Measurements from ENCODE around the gene FBXO21. TPM values are rescaled to one million over a fixed set of nuclear protein-coding genes. Genes with fewer than 3 reads are reported as not detected.
A peak's percentile ranks its signal among the peaks of the same experiment; 100 is the strongest.
"Not testable (repeated sequence)": the region's sequence is repeated elsewhere in the genome, so short reads cannot be mapped to it uniquely, and the experiment has no call there.

FBXO21 gene
- total RNA-seq, 1 experiment from 2014 or later = 68.9 TPM

DNA sequence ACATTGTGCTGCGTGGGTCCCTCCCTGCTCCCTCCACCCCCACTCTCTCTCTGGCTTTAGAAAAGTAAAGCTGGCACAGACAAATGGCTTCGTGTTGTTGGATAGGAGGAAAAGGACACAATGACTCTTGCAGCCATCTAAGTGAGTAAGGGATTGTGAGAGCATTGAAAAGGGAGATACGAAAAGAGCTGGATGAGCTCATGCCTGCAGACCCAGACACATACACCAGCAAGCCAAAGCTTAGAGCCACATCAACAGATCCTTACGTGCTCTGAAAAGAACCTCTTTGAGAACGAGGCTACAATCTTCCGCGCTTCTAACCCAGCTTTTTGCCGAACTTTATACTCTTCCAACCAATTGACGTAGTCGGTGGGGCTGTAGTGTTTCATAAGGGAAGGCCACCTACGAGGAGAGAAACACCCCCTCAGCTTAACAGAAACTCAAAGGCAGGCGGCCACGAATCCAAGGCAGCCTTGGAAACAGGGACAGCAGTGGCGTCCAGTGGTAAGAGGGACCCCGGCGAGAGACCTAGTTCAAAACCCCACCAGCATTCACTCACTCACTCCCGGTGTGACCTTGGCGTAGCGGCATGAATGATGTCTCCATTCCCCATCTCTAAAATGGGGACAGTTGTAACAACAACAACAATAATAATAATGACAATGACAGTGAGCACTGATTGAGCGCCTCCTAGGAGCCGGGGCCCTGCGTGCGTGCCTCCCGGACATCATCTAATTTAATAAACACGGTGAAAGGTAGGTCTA, 1.1 kb downstream of the FBXO21 start:
- no peak overlapping the region; the same call in 1 of the 2 replicates for H3K27ac ChIP-seq
- peaks cover 25% of the 10 kb centered on the region for H3K36me3 ChIP-seq
- peak overlapping the region; percentile 91 for H3K4me3 ChIP-seq
- no peaks in the 10 kb centered on the region for H3K4me1 ChIP-seq
- no peaks in the 10 kb centered on the region for H3K27me3 ChIP-seq
- no peak for DNase-seq
- no peaks in the 10 kb centered on the region for H3K9me3 ChIP-seq (replicated peaks)

DNA sequence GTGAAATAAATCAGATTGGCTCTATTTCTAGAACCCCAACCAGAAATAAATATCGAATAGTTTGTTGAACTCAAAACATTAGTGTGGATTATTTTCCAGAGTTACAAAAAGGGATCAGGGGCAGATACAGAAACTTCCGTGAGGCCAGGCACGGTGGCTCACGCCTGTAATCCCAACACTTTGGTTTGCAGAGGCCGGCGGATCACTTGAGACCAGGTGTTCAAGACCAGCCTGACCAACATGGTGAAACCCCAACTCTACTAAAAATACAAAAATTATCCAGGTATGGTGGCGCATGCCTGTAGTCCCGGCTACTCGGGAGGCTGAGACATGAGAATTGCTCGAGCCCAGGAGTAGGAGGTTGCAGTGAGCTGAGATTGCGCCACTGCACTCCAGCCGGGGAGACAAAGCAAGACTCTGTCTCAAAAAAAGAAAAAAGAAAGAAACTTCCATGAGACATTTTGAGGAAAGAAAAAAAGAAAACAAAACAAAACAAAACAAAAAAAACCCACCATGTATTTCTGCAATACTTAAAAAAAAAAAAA, 2.1 kb downstream of the FBXO21 start:
- Histone ChIP-seq H3K27me3 (no peaks in the 10 kb centered on the region), H3K9me3 (replicated peaks) (no peaks in the 10 kb centered on the region), H3K4me3 (no peak overlapping the region), H3K27ac (no peak overlapping the region), H3K36me3 (peaks cover 35% of the 10 kb centered on the region), H3K4me1 (no peaks in the 10 kb centered on the region)
- DNase-seq = no peak

DNA sequence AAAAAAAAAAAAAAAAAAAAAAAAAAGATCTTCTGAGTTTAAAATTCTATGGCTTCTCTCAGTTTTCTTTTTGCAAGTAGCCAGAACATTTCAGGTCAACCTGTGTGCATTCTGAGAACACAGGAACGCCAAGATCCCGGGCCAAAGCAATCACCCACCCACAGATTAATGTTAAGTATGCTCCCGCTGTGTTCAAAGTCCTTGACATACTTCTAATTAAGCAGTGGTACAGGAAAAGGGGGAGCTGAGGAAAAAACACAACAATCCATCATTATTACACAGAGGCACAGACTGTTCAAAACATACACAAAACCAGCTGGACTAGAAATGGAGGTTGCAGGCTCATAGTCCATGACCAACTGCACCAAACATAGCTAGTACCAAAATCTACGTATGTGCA, 2.8 kb downstream of the FBXO21 start:
- Histone ChIP-seq H3K27ac (no peak overlapping the region), H3K36me3 (peaks cover 41% of the 10 kb centered on the region), H3K9me3 (replicated peaks) (no peaks in the 10 kb centered on the region), H3K4me3 (no peak overlapping the region), H3K27me3 (no peaks in the 10 kb centered on the region), H3K4me1 (no peaks in the 10 kb centered on the region)
- no peak for DNase-seq

DNA sequence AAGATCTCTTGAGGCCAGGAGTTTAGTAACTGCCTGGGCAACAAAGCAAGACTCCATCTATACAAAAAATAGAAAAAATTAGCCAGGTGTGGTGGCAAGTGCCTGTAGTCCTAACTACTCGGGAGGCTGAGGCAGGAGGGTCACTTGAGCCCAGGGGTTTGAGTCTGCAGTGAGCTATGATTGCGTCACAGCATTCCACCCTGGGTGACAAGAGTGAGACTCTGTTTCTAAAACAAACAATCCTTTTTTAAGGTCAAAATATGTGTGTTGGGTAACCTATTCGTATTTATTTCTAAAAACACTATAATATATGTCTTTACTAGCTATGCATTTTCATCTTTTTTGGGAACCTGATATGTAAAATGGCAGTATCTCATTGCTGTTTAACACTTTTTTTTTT, 7.4 kb downstream of the FBXO21 start:
- H3K4me3 ChIP-seq = no peak overlapping the region
- H3K9me3 ChIP-seq (replicated peaks) = no peaks in the 10 kb centered on the region
- DNase-seq = no peak
- no peaks in the 10 kb centered on the region for H3K27me3 ChIP-seq
- no peak overlapping the region for H3K27ac ChIP-seq
- peaks cover 65% of the 10 kb centered on the region for H3K36me3 ChIP-seq
- H3K4me1 ChIP-seq = no peaks in the 10 kb centered on the region

DNA sequence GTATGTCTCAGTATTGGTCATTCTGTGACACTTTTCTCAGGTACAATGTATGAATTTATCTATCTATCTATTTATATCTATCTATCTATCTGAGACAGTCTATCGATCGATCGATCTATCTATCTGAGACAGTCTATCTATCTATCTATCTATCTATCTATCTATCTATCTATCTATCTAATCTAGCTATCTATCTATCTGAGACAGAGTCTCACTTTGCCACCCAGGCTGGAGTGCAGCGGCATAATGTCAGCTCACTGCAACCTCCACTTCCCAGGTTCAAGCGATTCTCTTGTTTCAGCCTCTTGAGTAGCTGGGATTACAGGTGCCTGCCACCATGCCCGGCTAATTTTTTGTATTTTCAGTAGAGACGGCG, 8.8 kb downstream of the FBXO21 start:
- not testable (repeated sequence) for H3K27me3 ChIP-seq; H3K4me3 ChIP-seq; H3K4me1 ChIP-seq; H3K27ac ChIP-seq; H3K9me3 ChIP-seq (replicated peaks); DNase-seq
- peaks cover 65% of the 10 kb centered on the region for H3K36me3 ChIP-seq

DNA sequence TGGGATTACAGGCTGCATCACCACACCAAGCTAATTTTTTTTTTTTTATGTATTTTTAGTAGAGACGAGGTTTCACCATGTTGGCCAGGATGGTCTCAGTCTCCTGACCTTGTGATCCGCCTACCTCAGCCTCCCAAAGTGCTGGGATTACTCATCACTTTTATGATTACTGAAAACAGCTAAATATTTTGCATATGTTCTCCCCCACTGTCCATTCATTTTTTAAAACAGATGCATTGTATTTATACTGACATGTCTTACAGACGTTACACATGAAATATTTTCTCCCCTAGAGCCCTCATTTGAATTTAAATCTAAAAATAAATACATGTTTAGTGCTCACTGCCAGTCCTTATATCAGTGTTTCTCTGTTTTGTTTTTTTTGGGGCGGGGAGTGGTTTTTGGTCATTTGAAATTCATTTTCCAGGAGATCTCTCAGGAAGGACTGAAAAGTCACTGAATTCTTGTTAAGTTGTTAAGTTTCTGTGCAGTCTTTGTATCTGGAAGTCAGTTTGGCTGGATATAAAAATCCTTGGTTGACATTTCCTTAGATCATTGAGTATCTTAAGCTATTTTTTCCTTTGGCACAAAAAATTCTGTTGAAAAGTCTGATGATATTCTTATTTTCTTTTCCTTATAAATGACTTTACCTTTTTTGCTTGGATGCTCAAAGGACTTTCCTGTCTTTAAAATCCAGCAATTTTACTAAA, 9.4 kb downstream of the FBXO21 start:
- Histone ChIP-seq H3K4me1 (no peaks in the 10 kb centered on the region), H3K27me3 (no peaks in the 10 kb centered on the region), H3K36me3 (peaks cover 65% of the 10 kb centered on the region), H3K27ac (no peak overlapping the region), H3K4me3 (no peak overlapping the region), H3K9me3 (replicated peaks) (no peaks in the 10 kb centered on the region)
- no peak for DNase-seq

DNA sequence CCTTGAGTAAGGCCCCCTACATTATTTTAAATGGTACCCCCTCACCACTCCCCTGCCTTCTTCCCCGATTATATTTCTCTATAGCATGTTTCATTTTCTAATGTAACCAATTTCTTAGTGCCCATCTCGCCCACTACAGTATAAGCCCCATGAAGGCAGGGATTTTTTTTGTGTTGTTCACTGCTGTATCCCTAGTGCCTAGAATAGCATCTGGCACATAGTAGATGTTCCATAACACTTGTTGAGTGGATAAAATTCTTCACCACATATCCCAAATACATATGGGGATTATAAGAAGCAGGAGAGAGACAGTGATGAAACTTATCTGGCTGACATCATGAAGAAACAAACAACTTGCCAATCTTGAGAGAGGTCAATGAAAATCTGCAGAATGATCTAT, 11.5 kb downstream of the FBXO21 start:
- Histone ChIP-seq H3K36me3 (peaks cover 56% of the 10 kb centered on the region), H3K4me3 (no peak overlapping the region), H3K27me3 (no peaks in the 10 kb centered on the region), H3K27ac (no peak overlapping the region), H3K4me1 (no peaks in the 10 kb centered on the region), H3K9me3 (replicated peaks) (no peaks in the 10 kb centered on the region)
- no peak for DNase-seq

DNA sequence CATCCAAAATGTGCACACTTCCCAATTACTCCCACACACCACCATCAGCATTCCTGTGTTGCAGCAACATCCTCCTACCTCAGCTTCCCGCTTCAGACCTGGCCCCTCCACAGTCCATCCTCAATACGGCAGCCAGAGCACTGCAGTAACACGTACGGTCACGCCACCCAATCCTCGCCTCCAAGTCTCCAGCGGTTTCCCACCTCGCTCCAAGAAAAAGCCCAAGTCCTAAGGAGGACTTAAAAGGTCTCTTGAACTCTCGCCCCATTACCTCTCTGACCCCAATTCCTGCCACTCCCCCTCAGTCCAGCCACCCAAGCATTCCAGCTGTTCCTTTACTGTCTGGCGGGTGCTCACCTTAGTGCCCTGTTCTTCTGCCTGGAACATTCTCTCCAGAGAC, 12.0 kb downstream of the FBXO21 start:
- peaks cover 56% of the 10 kb centered on the region for H3K36me3 ChIP-seq
- no peak for DNase-seq
- no peaks in the 10 kb centered on the region for H3K9me3 ChIP-seq (replicated peaks)
- no peaks in the 10 kb centered on the region for H3K27me3 ChIP-seq
- H3K4me1 ChIP-seq = no peaks in the 10 kb centered on the region
- no peak overlapping the region for H3K27ac ChIP-seq
- H3K4me3 ChIP-seq = no peak overlapping the region

DNA sequence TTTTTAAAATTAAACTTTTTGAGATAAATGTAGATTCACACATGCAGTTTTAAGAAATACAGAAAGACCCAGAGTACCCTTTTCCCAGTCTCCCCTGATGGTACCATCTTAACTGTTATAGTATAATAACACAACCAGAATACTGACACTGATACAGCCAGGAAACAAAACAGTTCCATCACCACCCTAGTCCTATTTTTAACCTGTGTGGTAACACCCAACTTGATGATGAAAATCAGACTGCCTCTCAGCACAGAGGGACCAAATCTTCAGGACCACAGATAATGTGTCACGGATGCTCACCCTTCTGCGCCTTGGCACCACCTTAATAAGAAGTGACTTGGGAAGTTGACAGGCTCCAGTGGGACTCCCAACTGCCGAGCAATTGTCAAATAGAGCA, 18.1 kb downstream of the FBXO21 start:
- H3K4me3 ChIP-seq = no peak overlapping the region
- H3K4me1 ChIP-seq = no peaks in the 10 kb centered on the region
- no peaks in the 10 kb centered on the region for H3K9me3 ChIP-seq (replicated peaks)
- H3K36me3 ChIP-seq = peaks cover 43% of the 10 kb centered on the region
- H3K27ac ChIP-seq = no peak overlapping the region
- H3K27me3 ChIP-seq = no peaks in the 10 kb centered on the region
- no peak for DNase-seq

DNA sequence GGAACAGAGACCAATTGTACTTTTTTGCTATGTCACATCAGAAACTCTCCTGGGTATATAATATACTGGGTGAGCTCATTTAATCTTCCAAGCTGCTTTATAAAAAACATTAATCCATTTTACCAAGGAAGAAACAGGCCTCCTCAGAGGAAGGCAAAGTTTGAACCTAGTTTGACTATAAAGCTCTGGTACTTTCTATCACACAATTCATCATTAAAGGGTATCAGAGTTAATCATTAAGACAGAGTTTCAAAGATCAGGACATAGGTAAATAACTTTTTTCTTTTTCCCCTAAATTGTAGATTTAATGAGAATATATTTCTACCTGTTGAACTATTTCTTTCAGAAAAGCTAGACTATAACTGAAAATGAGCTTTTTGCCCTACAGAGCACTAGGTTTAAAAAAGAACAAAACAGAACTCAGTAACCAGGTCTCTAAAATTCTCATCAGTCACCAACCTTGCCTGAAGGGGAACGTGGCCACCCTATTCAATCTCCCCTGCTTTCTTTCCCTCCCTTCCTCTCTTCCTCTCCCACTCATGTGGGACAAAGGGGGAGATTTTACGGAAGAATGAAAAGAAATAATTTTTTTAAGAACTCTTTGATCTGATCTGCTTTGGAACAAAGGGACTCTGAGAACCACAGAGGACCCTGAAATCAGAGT, 18.6 kb downstream of the FBXO21 start:
- Histone ChIP-seq H3K4me1 (no peaks in the 10 kb centered on the region), H3K27me3 (no peaks in the 10 kb centered on the region), H3K9me3 (replicated peaks) (no peaks in the 10 kb centered on the region), H3K4me3 (no peak overlapping the region), H3K27ac (no peak overlapping the region), H3K36me3 (peaks cover 46% of the 10 kb centered on the region)
- no peak for DNase-seq

DNA sequence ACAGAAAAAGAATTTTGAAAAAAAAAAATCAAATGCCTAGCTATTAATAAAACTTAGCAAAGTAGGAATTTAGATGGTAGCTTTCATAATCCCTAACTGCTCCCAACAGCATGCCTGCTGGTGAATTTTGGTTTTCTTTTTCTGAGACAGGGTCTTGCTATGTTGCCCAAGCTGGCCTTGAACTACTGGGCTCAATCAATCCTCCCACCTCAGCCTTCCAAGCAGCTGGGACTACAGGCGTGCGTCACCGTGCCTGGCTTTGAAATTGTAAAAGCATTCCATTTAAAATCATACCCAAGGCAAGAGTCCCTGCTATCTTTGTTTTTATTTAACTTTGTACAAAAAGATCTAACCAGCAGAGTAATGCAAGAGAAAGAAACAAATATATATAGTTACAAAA, 20.7 kb downstream of the FBXO21 start:
- Histone ChIP-seq H3K27me3 (no peaks in the 10 kb centered on the region), H3K36me3 (peaks cover 46% of the 10 kb centered on the region)

DNA sequence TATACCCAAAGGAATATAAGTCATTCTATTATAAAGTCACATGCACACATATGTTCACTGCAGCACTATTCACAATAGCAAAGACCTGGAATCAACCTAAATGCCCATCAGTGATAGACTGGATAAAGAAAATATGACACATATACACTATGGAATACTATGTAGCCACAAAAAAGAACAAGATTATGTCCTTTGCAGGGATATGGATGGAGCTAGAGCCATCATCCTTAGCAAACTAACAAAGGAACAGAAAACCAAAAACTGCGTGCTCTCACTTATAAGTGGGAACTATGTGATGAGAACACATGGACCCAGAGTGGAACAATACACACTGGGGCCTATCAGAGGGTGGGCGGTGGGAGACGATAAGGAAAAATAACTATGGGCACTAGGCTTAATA, 21.3 kb downstream of the FBXO21 start:
- Histone ChIP-seq H3K27me3 (no peaks in the 10 kb centered on the region), H3K4me3 (no peak overlapping the region), H3K36me3 (peaks cover 40% of the 10 kb centered on the region), H3K9me3 (replicated peaks) (no peaks in the 10 kb centered on the region), H3K4me1 (no peaks in the 10 kb centered on the region), H3K27ac (no peak overlapping the region)
- DNase-seq = no peak

More for the DNA sequence above, 20.7 kb downstream of the FBXO21 start:
- H3K27ac ChIP-seq = no peak overlapping the region
- no peaks in the 10 kb centered on the region for H3K9me3 ChIP-seq (replicated peaks)
- DNase-seq = no peak
- no peaks in the 10 kb centered on the region for H3K4me1 ChIP-seq
- no peak overlapping the region for H3K4me3 ChIP-seq

DNA sequence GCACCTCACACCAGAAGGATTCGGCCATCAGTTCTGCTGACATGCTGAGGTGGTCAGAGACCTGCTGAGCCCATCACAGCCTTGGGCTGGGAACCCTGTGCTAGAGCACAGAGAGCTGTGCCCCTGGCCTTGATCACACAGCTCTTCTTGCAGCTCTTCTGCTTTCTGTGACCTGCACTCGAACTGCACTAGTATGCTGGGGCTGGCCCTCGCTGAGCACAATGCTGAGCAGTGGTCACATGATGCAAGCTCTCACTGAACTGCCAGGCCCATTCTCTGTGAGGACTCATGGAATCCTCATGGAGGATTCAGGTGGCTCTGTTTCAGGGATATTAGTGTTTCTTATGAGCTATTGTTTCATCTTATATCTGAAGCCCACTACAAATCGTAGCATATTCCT, 22.5 kb downstream of the FBXO21 start:
- no peak for DNase-seq
- Histone ChIP-seq H3K36me3 (peaks cover 41% of the 10 kb centered on the region), H3K4me1 (no peaks in the 10 kb centered on the region), H3K27me3 (no peaks in the 10 kb centered on the region), H3K9me3 (replicated peaks) (no peaks in the 10 kb centered on the region), H3K27ac (no peak overlapping the region), H3K4me3 (no peak overlapping the region)

DNA sequence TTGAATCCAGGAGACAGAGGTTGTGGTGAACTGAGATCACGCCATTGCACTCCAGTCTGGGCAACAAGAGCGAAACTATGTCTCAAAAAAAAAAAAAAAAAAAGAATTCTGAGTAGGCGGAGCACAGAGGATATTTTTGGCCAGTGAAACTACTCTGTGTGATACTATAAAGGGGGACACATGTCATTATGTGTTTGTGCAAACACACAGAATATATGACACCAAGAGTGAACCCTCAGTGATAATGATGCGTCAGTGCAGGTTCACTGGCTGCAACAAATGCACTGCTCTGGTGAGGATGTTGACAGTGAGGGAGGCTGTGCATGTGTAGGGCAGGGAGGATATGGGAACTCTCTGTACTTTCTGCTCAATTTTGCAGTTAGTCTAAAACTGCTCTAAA, 24.2 kb downstream of the FBXO21 start:
- no peaks in the 10 kb centered on the region for H3K27me3 ChIP-seq
- H3K4me3 ChIP-seq = no peak overlapping the region
- H3K9me3 ChIP-seq (replicated peaks) = no peaks in the 10 kb centered on the region
- H3K27ac ChIP-seq = no peak overlapping the region
- no peak for DNase-seq
- no peaks in the 10 kb centered on the region for H3K4me1 ChIP-seq
- H3K36me3 ChIP-seq = peaks cover 40% of the 10 kb centered on the region

DNA sequence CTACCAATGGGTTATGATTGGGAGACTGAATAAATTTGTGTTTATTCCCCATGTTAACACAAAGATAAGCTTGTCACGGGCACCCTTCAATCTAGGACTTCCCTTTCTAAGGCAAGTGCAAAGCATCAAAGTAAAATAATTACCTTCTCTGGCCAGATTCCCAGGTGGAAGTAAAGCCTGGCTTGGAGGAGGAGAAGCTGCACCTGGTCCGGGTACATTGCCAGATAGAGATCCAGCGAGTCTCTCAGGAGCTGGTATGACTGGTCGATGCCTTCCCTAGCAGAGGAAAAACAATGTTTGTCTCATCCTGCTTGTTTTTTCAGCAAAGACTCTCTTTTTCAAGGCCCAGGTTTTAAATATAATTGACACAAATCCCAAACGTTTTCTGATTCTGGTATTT, 24.9 kb downstream of the FBXO21 start:
- H3K27me3 ChIP-seq = no peaks in the 10 kb centered on the region
- no peaks in the 10 kb centered on the region for H3K9me3 ChIP-seq (replicated peaks)
- H3K4me3 ChIP-seq = no peak overlapping the region
- no peaks in the 10 kb centered on the region for H3K4me1 ChIP-seq
- peaks cover 41% of the 10 kb centered on the region for H3K36me3 ChIP-seq
- no peak overlapping the region for H3K27ac ChIP-seq
- no peak for DNase-seq
